HG02885 (cell line): ENCODE measurements around the gene NKX3-2.

Experiments used
- ATAC-seq: cut with Tn5 transposase; IDR thresholded peaks from one replicate; pipeline ENCODE4 v1.9.1; 2021; ENCODE audit warnings: mild to moderate bottlenecking; ENCODE audit not compliant: unreplicated experiment, poor library complexity

The NKX3-2 gene

GRCh38 chr4:13534344-13535063 is 9.8 kb downstream of the NKX3-2 start:
- no peak for ATAC-seq

- ATAC-seq = no peak
Measured at GRCh38 chr4:13533670-13534343, 10.5 kb downstream of the NKX3-2 start.

GRCh38 chr4:13531625-13531998 is 12.7 kb downstream of the NKX3-2 start:
- ATAC-seq = no peak

GRCh38 chr4:13530823-13531624 is 13.3 kb downstream of the NKX3-2 start:
- no peak for ATAC-seq

- no peak for ATAC-seq
Measured at GRCh38 chr4:13529128-13529919, 15.0 kb downstream of the NKX3-2 start.

- ATAC-seq = no peak
Measured at GRCh38 chr4:13528821-13529127, 15.5 kb downstream of the NKX3-2 start.

- peak; percentile 79 for ATAC-seq
Measured at GRCh38 chr4:13527981-13528820, 16.1 kb downstream of the NKX3-2 start.

GRCh38 chr4:13527192-13527980 is 16.9 kb downstream of the NKX3-2 start:
- ATAC-seq = peak; percentile 20

- no peak for ATAC-seq
Measured at GRCh38 chr4:13526658-13527057, 17.6 kb downstream of the NKX3-2 start.

- ATAC-seq = no peak
Measured at GRCh38 chr4:13525606-13526281, 18.6 kb downstream of the NKX3-2 start.

GRCh38 chr4:13524504-13525243 is 19.6 kb downstream of the NKX3-2 start:
- ATAC-seq = no peak

- no peak for ATAC-seq
Measured at GRCh38 chr4:13523591-13524503, 20.5 kb downstream of the NKX3-2 start.

- no peak for ATAC-seq
Measured at GRCh38 chr4:13523105-13523477, 21.2 kb downstream of the NKX3-2 start.

GRCh38 chr4:13522282-13523104 is 21.8 kb downstream of the NKX3-2 start:
- no peak for ATAC-seq

- ATAC-seq = no peak
Measured at GRCh38 chr4:13521047-13521446, 23.3 kb downstream of the NKX3-2 start.

GRCh38 chr4:13516315-13516860 is 27.9 kb downstream of the NKX3-2 start:
- no peak for ATAC-seq
